A673 (cell line): ENCODE results near the gene LRRC4C. TPM values are rescaled to one million over a fixed set of nuclear protein-coding genes. Genes with fewer than 3 reads are reported as not detected.

Experiments used
- BruUV-seq: library from RNA; stranded (reverse); fragments of 400-500 nt; replicated peaks from 2 replicates; lab custom pipeline; 2021; lab: Mats Ljungman, UMichigan
- CTCF ChIA-PET: fragments of 300-600 bp; sonication (Branson Sonifier 250); formaldehyde crosslinking; loops from one replicate; lab custom pipeline; 2022; ENCODE audit warnings: antibody characterized with exemption; lab: Charles Lee
- POLR2A ChIA-PET: fragments of 300-600 bp; sonication (Branson Sonifier 250); formaldehyde crosslinking; loops from one replicate; lab custom pipeline; 2022; ENCODE audit warnings: antibody characterized with exemption; ENCODE audit not compliant: low non-redundant PET; lab: Charles Lee
- DNase-seq: peaks from one replicate; pipeline ENCODE4 v3.0.0-alpha.2; 2015; ENCODE audit warnings: low spot score
- H3K27ac ChIP-seq: fragments of 200-600 bp; sonication (generic); 2 replicates; pipeline ENCODE4 v1.5.1; 2016; ENCODE audit warnings: mixed run types, low read depth, mild to moderate bottlenecking, mixed read lengths, antibody characterized with exemption, low read length; ENCODE audit not compliant: poor library complexity, severe bottlenecking
- H3K27me3 ChIP-seq: fragments of 200-600 bp; sonication (generic); replicated peaks from 2 replicates; pipeline ENCODE4 v1.6.1; 2017; ENCODE audit warnings: mixed run types, low read depth, mild to moderate bottlenecking, mixed read lengths, antibody characterized with exemption, low read length; ENCODE audit not compliant: insufficient read depth, poor library complexity
- H3K36me3 ChIP-seq: fragments of 200-600 bp; sonication (generic); 2 replicates; pipeline ENCODE4 v1.6.1; 2016; ENCODE audit warnings: mixed run types, mild to moderate bottlenecking, mixed read lengths, antibody characterized with exemption, low read length; ENCODE audit not compliant: insufficient read depth, poor library complexity, severe bottlenecking
- H3K4me1 ChIP-seq: fragments of 200-600 bp; sonication (generic); 2 replicates; pipeline ENCODE4 v1.6.1; 2017; ENCODE audit warnings: mixed run types, mild to moderate bottlenecking, mixed read lengths, antibody characterized with exemption, low read length; ENCODE audit not compliant: insufficient read depth, poor library complexity, severe bottlenecking
- H3K4me3 ChIP-seq: fragments of 200-600 bp; sonication (generic); 2 replicates; pipeline ENCODE4 v1.5.1; 2016; ENCODE audit warnings: low read depth, mixed run types, mild to moderate bottlenecking, mixed read lengths, low read length; ENCODE audit not compliant: poor library complexity, severe bottlenecking
- H3K9me3 ChIP-seq: fragments of 200-600 bp; sonication (generic); 2 replicates; pipeline ENCODE4 v1.6.1; 2016; ENCODE audit warnings: mixed run types, low read depth, mild to moderate bottlenecking, mixed read lengths, antibody characterized with exemption, low read length; ENCODE audit not compliant: poor library complexity, severe bottlenecking
- CTCF ChIP-seq: fragments of 300-800, 200-600 bp; sonication (generic); conservative IDR thresholded peaks from 2 replicates; pipeline ENCODE4 v1.5.1; 2017; ENCODE audit warnings: low read depth, mild to moderate bottlenecking, antibody characterized with exemption, low read length, moderate library complexity, mixed read lengths
- EZH2 ChIP-seq: fragments of 200-600 bp; sonication (generic); IDR thresholded peaks from 2 replicates; pipeline ENCODE4 v1.6.1; 2017; ENCODE audit warnings: borderline replicate concordance, low read depth, mild to moderate bottlenecking, mixed read lengths, antibody characterized with exemption, low read length; ENCODE audit not compliant: poor library complexity, severe bottlenecking
- intact Hi-C: fragments of 100-400 bp; cut with micrococcal nuclease; formaldehyde crosslinking; loops from one replicate; pipeline ENCODE4 v1.10.0; 2022; ENCODE audit not compliant: unreplicated experiment
- total RNA-seq: library from RNA; stranded (reverse); gene quantifications from 2 replicates; pipeline ENCODE4 v1.2.3, GENCODE V29; 2021

The LRRC4C gene
- total RNA-seq, 1 experiment from 2014 or later = 38.3 TPM

GRCh38 chr11:40323241-40323640 lies 1136.2 kb downstream of the LRRC4C start:
- POLR2A ChIA-PET = no interaction called here
- Histone ChIP-seq H3K9me3 (no peaks in the 10 kb centered on the region), H3K27ac (no peak overlapping the region), H3K36me3 (no peaks in the 10 kb centered on the region), H3K4me3 (no peak overlapping the region), H3K27me3 (no peaks in the 10 kb centered on the region), H3K4me1 (no peaks in the 10 kb centered on the region)
- DNase-seq = no peak
- no peak for TF ChIP-seq CTCF
- TF ChIP-seq EZH2 = no peak
- no TSS peak for BruUV-seq
- CTCF ChIA-PET = no interaction called here
- intact Hi-C loops = no loop called here

GRCh38 chr11:40321537-40321936 lies 1137.9 kb downstream of the LRRC4C start:
- BruUV-seq = no TSS peak
- Histone ChIP-seq H3K4me1 (peaks cover 12% of the 10 kb centered on the region), H3K36me3 (no peaks in the 10 kb centered on the region), H3K27ac (no peak overlapping the region), H3K9me3 (no peaks in the 10 kb centered on the region), H3K4me3 (no peak overlapping the region), H3K27me3 (no peaks in the 10 kb centered on the region)
- TF ChIP-seq CTCF (no peak), EZH2 (no peak)
- no peak for DNase-seq
- ChIA-PET POLR2A (no interaction called here), CTCF (no interaction called here)
- intact Hi-C loops = no loop called here

GRCh38 chr11:40316171-40316570 lies 1143.3 kb downstream of the LRRC4C start:
- Histone ChIP-seq H3K36me3 (no peaks in the 10 kb centered on the region), H3K27ac (no peak overlapping the region), H3K4me1 (peaks cover 18% of the 10 kb centered on the region), H3K27me3 (no peaks in the 10 kb centered on the region), H3K9me3 (no peaks in the 10 kb centered on the region), H3K4me3 (no peak overlapping the region)
- intact Hi-C loops = no loop called here
- ChIA-PET CTCF (no interaction called here), POLR2A (no interaction called here)
- TF ChIP-seq EZH2 (no peak), CTCF (no peak)
- no peak for DNase-seq
- BruUV-seq = no TSS peak
